ENCODE measurements around the gene TMEM204.
A peak's percentile ranks its signal among the peaks of the same experiment; 100 is the strongest.

Gene TMEM204

GRCh38 chr16:1495211-1495888 is 38.1 kb upstream of the TMEM204 start:
- CTCF ChIA-PET = no interaction called here
- peaks cover 19% of the 10 kb centered on the region for H3K4me1 Mint-ChIP-seq
- peaks cover 11% of the 10 kb centered on the region for H3K36me3 Mint-ChIP-seq
- no peak for DNase-seq
- H3K4me3 Mint-ChIP-seq = peak overlapping the region; percentile 45
- H3K27me3 Mint-ChIP-seq = no peaks in the 10 kb centered on the region
- no peak overlapping the region for H3K27ac Mint-ChIP-seq
- no peaks in the 10 kb centered on the region for H3K9me3 Mint-ChIP-seq

GRCh38 chr16:1495889-1496262 is 37.6 kb upstream of the TMEM204 start:
- no peak for DNase-seq
- H3K36me3 Mint-ChIP-seq = peaks cover 11% of the 10 kb centered on the region
- peaks cover 19% of the 10 kb centered on the region for H3K4me1 Mint-ChIP-seq
- H3K4me3 Mint-ChIP-seq = peak overlapping the region; percentile 41
- CTCF ChIA-PET = no interaction called here
- H3K9me3 Mint-ChIP-seq = no peaks in the 10 kb centered on the region
- H3K27ac Mint-ChIP-seq = no peak overlapping the region
- H3K27me3 Mint-ChIP-seq = no peaks in the 10 kb centered on the region

- H3K36me3 Mint-ChIP-seq = peaks cover 11% of the 10 kb centered on the region
- H3K4me1 Mint-ChIP-seq = peaks cover 19% of the 10 kb centered on the region
- H3K9me3 Mint-ChIP-seq = no peaks in the 10 kb centered on the region
- no peak for DNase-seq
- H3K27me3 Mint-ChIP-seq = no peaks in the 10 kb centered on the region
- CTCF ChIA-PET = no interaction called here
- no peak overlapping the region for H3K27ac Mint-ChIP-seq
- H3K4me3 Mint-ChIP-seq = no peak overlapping the region
These were observed 37.0 kb upstream of the TMEM204 start for GRCh38 chr16:1496464-1496863.

- DNase-seq = no peak
- H3K27me3 Mint-ChIP-seq = no peaks in the 10 kb centered on the region
- H3K27ac Mint-ChIP-seq = no peak overlapping the region
- CTCF ChIA-PET = no interaction called here
- H3K4me1 Mint-ChIP-seq = peaks cover 19% of the 10 kb centered on the region
- peaks cover 13% of the 10 kb centered on the region for H3K36me3 Mint-ChIP-seq
- H3K4me3 Mint-ChIP-seq = no peak overlapping the region
- no peaks in the 10 kb centered on the region for H3K9me3 Mint-ChIP-seq
These were observed 36.4 kb upstream of the TMEM204 start for GRCh38 chr16:1497014-1497598.

- Mint-ChIP-seq H3K36me3 (peaks cover 23% of the 10 kb centered on the region), H3K4me1 (peaks cover 8% of the 10 kb centered on the region), H3K27ac (no peak overlapping the region), H3K4me3 (no peak overlapping the region), H3K27me3 (no peaks in the 10 kb centered on the region), H3K9me3 (no peaks in the 10 kb centered on the region)
- CTCF ChIA-PET = no interaction called here
- no peak for DNase-seq
These were observed 34.4 kb upstream of the TMEM204 start for GRCh38 chr16:1498899-1499676.

- DNase-seq = no peak
- no peaks in the 10 kb centered on the region for H3K27me3 Mint-ChIP-seq
- no peak overlapping the region for H3K27ac Mint-ChIP-seq
- H3K36me3 Mint-ChIP-seq = peaks cover 23% of the 10 kb centered on the region
- H3K4me1 Mint-ChIP-seq = peaks cover 3% of the 10 kb centered on the region
- H3K9me3 Mint-ChIP-seq = no peaks in the 10 kb centered on the region
- CTCF ChIA-PET = no interaction called here
- no peak overlapping the region for H3K4me3 Mint-ChIP-seq
These were observed 33.6 kb upstream of the TMEM204 start for GRCh38 chr16:1499756-1500464.

- Mint-ChIP-seq H3K27me3 (no peaks in the 10 kb centered on the region), H3K9me3 (no peaks in the 10 kb centered on the region), H3K27ac (no peak overlapping the region), H3K4me3 (no peak overlapping the region), H3K4me1 (no peaks in the 10 kb centered on the region), H3K36me3 (peaks cover 23% of the 10 kb centered on the region)
- no peak for DNase-seq
- CTCF ChIA-PET = no interaction called here
These were observed 32.9 kb upstream of the TMEM204 start for GRCh38 chr16:1500465-1501150.

GRCh38 chr16:1501630-1502029 is 31.8 kb upstream of the TMEM204 start:
- no peaks in the 10 kb centered on the region for H3K27me3 Mint-ChIP-seq
- no peaks in the 10 kb centered on the region for H3K9me3 Mint-ChIP-seq
- no peak for DNase-seq
- peaks cover 25% of the 10 kb centered on the region for H3K36me3 Mint-ChIP-seq
- CTCF ChIA-PET = no interaction called here
- H3K4me3 Mint-ChIP-seq = no peak overlapping the region
- no peak overlapping the region for H3K27ac Mint-ChIP-seq
- no peaks in the 10 kb centered on the region for H3K4me1 Mint-ChIP-seq

GRCh38 chr16:1502092-1503004 is 31.1 kb upstream of the TMEM204 start:
- Mint-ChIP-seq H3K9me3 (no peaks in the 10 kb centered on the region), H3K36me3 (peaks cover 23% of the 10 kb centered on the region), H3K4me3 (no peak overlapping the region), H3K4me1 (no peaks in the 10 kb centered on the region), H3K27me3 (no peaks in the 10 kb centered on the region), H3K27ac (no peak overlapping the region)
- CTCF ChIA-PET = interaction anchor here (0.7 kb wide), 1 partner anchor 37 kb away, joined by 3 read pairs; no protein-coding TSS in a partner anchor
- DNase-seq = no peak

GRCh38 chr16:1503110-1503955 is 30.1 kb upstream of the TMEM204 start:
- CTCF ChIA-PET = interaction anchor here (0.6 to 0.7 kb wide), 2 partner anchors 36 to 311 kb away, joined by 3 read pairs; no protein-coding TSS in a partner anchor
- no peaks in the 10 kb centered on the region for H3K4me1 Mint-ChIP-seq
- no peak for DNase-seq
- no peak overlapping the region for H3K27ac Mint-ChIP-seq
- peaks cover 22% of the 10 kb centered on the region for H3K36me3 Mint-ChIP-seq
- no peaks in the 10 kb centered on the region for H3K9me3 Mint-ChIP-seq
- no peak overlapping the region for H3K4me3 Mint-ChIP-seq
- H3K27me3 Mint-ChIP-seq = no peaks in the 10 kb centered on the region

- Mint-ChIP-seq H3K4me1 (no peaks in the 10 kb centered on the region), H3K36me3 (peaks cover 17% of the 10 kb centered on the region), H3K27me3 (no peaks in the 10 kb centered on the region), H3K9me3 (no peaks in the 10 kb centered on the region), H3K4me3 (no peak overlapping the region), H3K27ac (no peak overlapping the region)
- no peak for DNase-seq
- CTCF ChIA-PET = no interaction called here
These were observed 28.2 kb upstream of the TMEM204 start for GRCh38 chr16:1505073-1505844.

- no peaks in the 10 kb centered on the region for H3K9me3 Mint-ChIP-seq
- H3K27me3 Mint-ChIP-seq = no peaks in the 10 kb centered on the region
- no peak overlapping the region for H3K4me3 Mint-ChIP-seq
- CTCF ChIA-PET = no interaction called here
- no peak overlapping the region for H3K27ac Mint-ChIP-seq
- peaks cover 17% of the 10 kb centered on the region for H3K36me3 Mint-ChIP-seq
- DNase-seq = no peak
- no peaks in the 10 kb centered on the region for H3K4me1 Mint-ChIP-seq
These were observed 27.6 kb upstream of the TMEM204 start for GRCh38 chr16:1505912-1506311.

All from activated naive CD4-positive, alpha-beta T cell treated with anti-CD3 and anti-CD28 coated beads, Interleukin-2, amount 10 ng/mL, durations not matched to agents 7 days and 5 days (primary cell).